Endothelial cell of umbilical vein (primary cell): Measurements from ENCODE around the gene CTSF. TPM values are rescaled to one million over a fixed set of nuclear protein-coding genes. Genes with fewer than 3 reads are reported as not detected.

Experiments
- BruUV-seq: library from RNA; stranded (reverse); fragments of 400-500 nt; replicated peaks from 2 replicates; lab custom pipeline; 2021; lab: Mats Ljungman, UMichigan
- CTCF ChIA-PET: fragments of 300-600, 350-600 bp; sonication (Branson Sonifier 250); formaldehyde crosslinking; loops from one replicate; lab custom pipeline; 2021; ENCODE audit warnings: antibody characterized with exemption, inconsistent platforms; lab: Charles Lee
- POLR2A ChIA-PET: fragments of 300-600, 350-600 bp; sonication (Branson Sonifier 250); formaldehyde crosslinking; loops from one replicate; lab custom pipeline; 2021; ENCODE audit warnings: antibody characterized with exemption, inconsistent platforms; lab: Charles Lee
- DNase-seq: peaks from one replicate; pipeline ENCODE4 v3.0.0-alpha.2; 2011; ENCODE audit warnings: low read depth, low spot score
- FAIRE-seq: peaks from 2 replicates; lab custom pipeline; 2011; peaks lifted over from hg19 to GRCh38; lab: Jason Lieb, UNC
- H2AFZ ChIP-seq: 2 replicates; pipeline ENCODE4 v1.6.0; 2012; ENCODE audit warnings: low read depth, low read length, control low read depth, inconsistent platforms
- H3K27ac ChIP-seq: 2 replicates; pipeline ENCODE4 v1.5.1; 2011; ENCODE audit warnings: low read depth, mild to moderate bottlenecking, control low read depth, low read length, moderate library complexity; ENCODE audit not compliant: insufficient read depth
- H3K27me3 ChIP-seq, 2 experiments: 2 replicates each; pipeline versions ENCODE4 v1.6.0 to v1.6.1; 2011; ENCODE audit warnings: low read length in 2 of 2, mixed read lengths in 1 of 2; ENCODE audit not compliant: control insufficient read depth in 2 of 2, insufficient read depth in 2 of 2
- H3K36me3 ChIP-seq, 2 experiments: 2 replicates in 1 of 2; 3 replicates in 1 of 2; pipeline ENCODE4 v1.5.1; 2011; ENCODE audit warnings: low read length in 2 of 2, mild to moderate bottlenecking in 1 of 2, moderate library complexity in 1 of 2; ENCODE audit not compliant: control insufficient read depth in 2 of 2, insufficient read depth in 2 of 2; ENCODE audit errors: extremely low read depth in 1 of 2
- H3K4me1 ChIP-seq: 3 replicates; pipeline ENCODE4 v1.5.1; 2011; ENCODE audit warnings: mild to moderate bottlenecking, low read length; ENCODE audit not compliant: control insufficient read depth, insufficient read depth; ENCODE audit errors: extremely low read depth
- H3K4me2 ChIP-seq: 2 replicates; pipeline ENCODE4 v1.6.1; 2011; ENCODE audit warnings: low read length, control low read depth, mixed read lengths; ENCODE audit not compliant: insufficient read depth
- H3K4me3 ChIP-seq, 3 experiments: fragments of 200-600 bp in 1 of 3; sonication (generic), shearing (Covaris generic) in 1 of 3; replicated peaks in 1 of 3; 2 replicates each; pipeline ENCODE4 v1.5.1; 2011 to 2016; ENCODE audit warnings: control low read depth in 3 of 3, low read length in 3 of 3, mild to moderate bottlenecking in 2 of 3, inconsistent platforms in 1 of 3, low read depth in 1 of 3, moderate library complexity in 1 of 3; ENCODE audit not compliant: insufficient read depth in 1 of 3
- H3K79me2 ChIP-seq: 2 replicates; pipeline ENCODE4 v1.6.0; 2012; ENCODE audit warnings: low read length, inconsistent platforms; ENCODE audit not compliant: control insufficient read depth, insufficient read depth
- H3K9ac ChIP-seq: replicated peaks from 2 replicates; pipeline ENCODE3; 2011; ENCODE audit warnings: low read length, control low read depth; ENCODE audit not compliant: insufficient read depth; ENCODE audit errors: extremely low read depth
- H3K9me1 ChIP-seq: replicated peaks from 3 replicates; pipeline ENCODE4 v1.6.0; 2011; ENCODE audit warnings: mild to moderate bottlenecking, low read length; ENCODE audit not compliant: control insufficient read depth, insufficient read depth; ENCODE audit errors: extremely low read depth
- H3K9me3 ChIP-seq: replicated peaks from 2 replicates; pipeline ENCODE4 v1.5.1; 2012; ENCODE audit warnings: low read length, inconsistent platforms; ENCODE audit not compliant: control insufficient read depth, insufficient read depth
- H4K20me1 ChIP-seq: replicated peaks from 2 replicates; pipeline ENCODE3; 2011; ENCODE audit warnings: mild to moderate bottlenecking, low read length; ENCODE audit not compliant: control insufficient read depth, insufficient read depth; ENCODE audit errors: extremely low read depth
- EZH2 ChIP-seq: IDR thresholded peaks from 2 replicates; pipeline ENCODE4 v1.6.1; 2012; ENCODE audit warnings: borderline replicate concordance, low read depth, mild to moderate bottlenecking, moderate library complexity, low read length, inconsistent platforms; ENCODE audit not compliant: severe bottlenecking
- FOS ChIP-seq: IDR thresholded peaks from 2 replicates; pipeline ENCODE4 v1.6.1; 2011; ENCODE audit warnings: mild to moderate bottlenecking, low read length, moderate library complexity, borderline replicate concordance; ENCODE audit not compliant: insufficient read depth
- GATA2 ChIP-seq: IDR thresholded peaks from 2 replicates; pipeline ENCODE4 v1.7.0; 2011; ENCODE audit warnings: low read depth, mild to moderate bottlenecking, moderate library complexity, mixed read lengths, low read length; ENCODE audit not compliant: insufficient read length, insufficient read depth
- JUN ChIP-seq: IDR thresholded peaks from 2 replicates; pipeline ENCODE4 v1.6.1; 2011; ENCODE audit warnings: borderline replicate concordance, low read depth; ENCODE audit not compliant: insufficient read length, insufficient read depth
- MYC ChIP-seq: IDR thresholded peaks from one replicate; pipeline ENCODE4 v1.6.1; 2011; ENCODE audit warnings: mild to moderate bottlenecking, low read depth, low read length
- POLR2A ChIP-seq: IDR thresholded peaks from 2 replicates; pipeline ENCODE4 v1.6.1; 2012; ENCODE audit warnings: low read depth, mild to moderate bottlenecking, control low read depth, low read length
- POLR2AphosphoS5 ChIP-seq: IDR thresholded peaks from 2 replicates; pipeline ENCODE4 v1.6.1; 2012; ENCODE audit warnings: low read depth, mild to moderate bottlenecking, control low read depth, low read length, moderate library complexity; ENCODE audit not compliant: insufficient read depth
- dilution Hi-C: fragments of 300-500 bp; cut with MboI; formaldehyde crosslinking; loops from one replicate; pipeline ENCODE4 v1.15.0; 2019; ENCODE audit warnings: low sequenced_read_pairs; ENCODE audit not compliant: extremely low pct_ligation_motif_present
- intact Hi-C: fragments of 100-400 bp; cut with micrococcal nuclease; formaldehyde crosslinking; loops from one replicate; pipeline ENCODE4 v1.10.0; 2022
- polyA plus RNA-seq, 4 experiments: library from polyadenylated mRNA; depleted of rRNA in 3 of 4; stranded (reverse) in 3 of 4; unstranded in 1 of 4; fragments of >200 nt; gene quantifications; 2 replicates each; pipeline versions ENCODE4 v1.2.1 to v1.2.3, GENCODE V29; 2011 to 2012; ENCODE audit warnings: missing spikeins in 1 of 4
- total RNA-seq: library from RNA; stranded (reverse); gene quantifications from 2 replicates; pipeline ENCODE4 v1.2.3, GENCODE V29; 2021
- TF ChIP-seq, protein P1 (sequence below), 2 donors: IDR thresholded peaks; 1 replicate in 1 of 2; 2 replicates in 1 of 2; pipeline ENCODE4 v1.5.1; 2011; ENCODE audit warnings: low read length in 2 of 2, mild to moderate bottlenecking in 2 of 2, moderate library complexity in 2 of 2, control low read depth in 1 of 2, inconsistent platforms in 1 of 2, low read depth in 1 of 2; ENCODE audit not compliant: insufficient read depth in 1 of 2; ENCODE audit errors: extremely low read depth in 1 of 2
- TF ChIP-seq, protein P2 (sequence below): IDR thresholded peaks from 2 replicates; pipeline ENCODE4 v1.6.1; 2011; ENCODE audit not compliant: insufficient read depth, insufficient read length

The CTSF gene
- total and polyA plus RNA-seq, 2 donors (not counting 3 experiments of a cell fraction or from before 2014, with no cell fraction given): 14.4 to 27.7 TPM

DNA sequence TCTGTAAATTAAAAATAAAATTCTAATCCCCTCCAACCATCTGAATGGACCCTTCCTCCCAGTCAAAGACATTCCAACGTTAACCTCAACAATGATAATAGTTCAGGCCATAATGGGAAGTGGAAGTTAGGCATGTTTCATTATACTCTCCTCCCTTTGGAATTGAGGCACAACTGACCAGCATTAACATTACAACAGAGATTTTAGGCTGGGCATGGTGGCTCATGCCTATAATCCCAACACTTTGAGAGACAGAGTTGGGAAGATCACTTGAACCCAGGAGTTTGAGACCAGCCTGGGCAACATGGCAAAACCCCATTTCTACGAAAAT lies 2.4 kb upstream of the CTSF start:
- Histone ChIP-seq H3K4me2 (no peak overlapping the region), H3K9me1 (no peaks in the 10 kb centered on the region), H2AFZ (no peak overlapping the region), H3K36me3 (no peaks in the 10 kb centered on the region), H3K4me1 (peaks cover 3% of the 10 kb centered on the region), H3K9ac (no peak overlapping the region), H3K27ac (no peak overlapping the region), H3K27me3 (no peaks in the 10 kb centered on the region), H3K79me2 (no peaks in the 10 kb centered on the region), H3K4me3 (no peak overlapping the region), H4K20me1 (no peaks in the 10 kb centered on the region), H3K9me3 (no peaks in the 10 kb centered on the region)
- no peak for DNase-seq
- TF ChIP-seq POLR2A (no peak), GATA2 (no peak), POLR2AphosphoS5 (no peak), FOS (no peak), MYC (no peak), EZH2 (no peak), JUN (no peak)
- TF ChIP-seq, protein P1, sequence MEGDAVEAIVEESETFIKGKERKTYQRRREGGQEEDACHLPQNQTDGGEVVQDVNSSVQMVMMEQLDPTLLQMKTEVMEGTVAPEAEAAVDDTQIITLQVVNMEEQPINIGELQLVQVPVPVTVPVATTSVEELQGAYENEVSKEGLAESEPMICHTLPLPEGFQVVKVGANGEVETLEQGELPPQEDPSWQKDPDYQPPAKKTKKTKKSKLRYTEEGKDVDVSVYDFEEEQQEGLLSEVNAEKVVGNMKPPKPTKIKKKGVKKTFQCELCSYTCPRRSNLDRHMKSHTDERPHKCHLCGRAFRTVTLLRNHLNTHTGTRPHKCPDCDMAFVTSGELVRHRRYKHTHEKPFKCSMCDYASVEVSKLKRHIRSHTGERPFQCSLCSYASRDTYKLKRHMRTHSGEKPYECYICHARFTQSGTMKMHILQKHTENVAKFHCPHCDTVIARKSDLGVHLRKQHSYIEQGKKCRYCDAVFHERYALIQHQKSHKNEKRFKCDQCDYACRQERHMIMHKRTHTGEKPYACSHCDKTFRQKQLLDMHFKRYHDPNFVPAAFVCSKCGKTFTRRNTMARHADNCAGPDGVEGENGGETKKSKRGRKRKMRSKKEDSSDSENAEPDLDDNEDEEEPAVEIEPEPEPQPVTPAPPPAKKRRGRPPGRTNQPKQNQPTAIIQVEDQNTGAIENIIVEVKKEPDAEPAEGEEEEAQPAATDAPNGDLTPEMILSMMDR (IDR thresholded peaks at IDR 0.05; ENCODE audit: extremely low read depth in 1 of 2, insufficient read depth in 1 of 2, low read depth in 1 of 2, low read length in 2 of 2): no peak
- TF ChIP-seq, protein P2, sequence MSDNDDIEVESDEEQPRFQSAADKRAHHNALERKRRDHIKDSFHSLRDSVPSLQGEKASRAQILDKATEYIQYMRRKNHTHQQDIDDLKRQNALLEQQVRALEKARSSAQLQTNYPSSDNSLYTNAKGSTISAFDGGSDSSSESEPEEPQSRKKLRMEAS: no peak
- intact Hi-C loops: no loop called here
- FAIRE-seq: no peak
- dilution Hi-C loops: no loop called here
- no TSS peak for BruUV-seq
- CTCF ChIA-PET: no interaction called here
- POLR2A ChIA-PET: no interaction called here
